ENCODE data around the gene HTR1B. TPM values are rescaled to one million over a fixed set of nuclear protein-coding genes. Genes with fewer than 3 reads are reported as not detected.

HTR1B gene
- polyA plus RNA-seq (2013, experiment 1 of 2) = 0.41 TPM
- 0.35 TPM for polyA plus RNA-seq (2013, experiment 2 of 2)

- H3K9me3 ChIP-seq (ENCODE audit: control insufficient read depth, low read length) = no peaks in the 10 kb centered on the region
- peak within 1 kb of the TSS; percentile 47 for H3K4me3 ChIP-seq (ENCODE audit: extremely low read depth, insufficient read depth, low read length, poor library complexity, severe bottlenecking)
- 0% methylated on average over 29 to 31 of the region's 31 CpGs for WGBS, 2 experiments (ENCODE audit: insufficient coverage in 2 of 2)
- H3K36me3 ChIP-seq (ENCODE audit: control insufficient read depth, insufficient read depth, low read length) = no peaks in the 10 kb centered on the region
- no peak within 1 kb of the TSS for H3K27ac ChIP-seq (ENCODE audit: low read depth, low read length, severe bottlenecking)
- H3K4me1 ChIP-seq (ENCODE audit: control insufficient read depth, insufficient read depth, low read length, poor library complexity, severe bottlenecking) = peaks cover 4% of the 10 kb centered on the region
These were observed at the start of gene HTR1B for GRCh38 chr6:77463308-77463860. Gene HTR1B, minus strand, starts transcription at chr6:77463491. Its CDS starts 88 bp downstream, at chr6:77463403.

- Histone ChIP-seq H3K4me1 (ENCODE audit: control insufficient read depth, insufficient read depth, low read length, poor library complexity, severe bottlenecking) (no peaks in the 10 kb centered on the region), H3K4me3 (ENCODE audit: extremely low read depth, insufficient read depth, low read length, poor library complexity, severe bottlenecking) (no peak overlapping the region), H3K27ac (ENCODE audit: low read depth, low read length, severe bottlenecking) (no peak overlapping the region), H3K9me3 (ENCODE audit: control insufficient read depth, low read length) (peaks cover 11% of the 10 kb centered on the region), H3K36me3 (ENCODE audit: control insufficient read depth, insufficient read depth, low read length) (no peaks in the 10 kb centered on the region)
These were observed 49.3 kb upstream of the HTR1B start for GRCh38 chr6:77512554-77512953.

- Histone ChIP-seq H3K36me3 (ENCODE audit: control insufficient read depth, insufficient read depth, low read length) (no peaks in the 10 kb centered on the region), H3K27ac (ENCODE audit: low read depth, low read length, severe bottlenecking) (no peak overlapping the region), H3K4me3 (ENCODE audit: extremely low read depth, insufficient read depth, low read length, poor library complexity, severe bottlenecking) (no peak overlapping the region), H3K9me3 (ENCODE audit: control insufficient read depth, low read length) (peaks cover 11% of the 10 kb centered on the region), H3K4me1 (ENCODE audit: control insufficient read depth, insufficient read depth, low read length, poor library complexity, severe bottlenecking) (no peaks in the 10 kb centered on the region)
- WGBS, 2 experiments (ENCODE audit: insufficient coverage in 2 of 2) = no CpG with 5 or more reads among the region's 1 CpG
These were observed 48.6 kb upstream of the HTR1B start for GRCh38 chr6:77511860-77512259.

- no peaks in the 10 kb centered on the region for H3K9me3 ChIP-seq (ENCODE audit: control insufficient read depth, low read length)
- no peak overlapping the region for H3K4me3 ChIP-seq (ENCODE audit: extremely low read depth, insufficient read depth, low read length, poor library complexity, severe bottlenecking)
- no peak overlapping the region for H3K27ac ChIP-seq (ENCODE audit: low read depth, low read length, severe bottlenecking)
- H3K4me1 ChIP-seq (ENCODE audit: control insufficient read depth, insufficient read depth, low read length, poor library complexity, severe bottlenecking) = no peaks in the 10 kb centered on the region
- no CpG with 5 or more reads among the region's 1 CpG for WGBS, 2 experiments (ENCODE audit: insufficient coverage in 2 of 2)
- no peaks in the 10 kb centered on the region for H3K36me3 ChIP-seq (ENCODE audit: control insufficient read depth, insufficient read depth, low read length)
These were observed 39.7 kb upstream of the HTR1B start for GRCh38 chr6:77502981-77503380.

- Histone ChIP-seq H3K4me1 (ENCODE audit: control insufficient read depth, insufficient read depth, low read length, poor library complexity, severe bottlenecking) (no peaks in the 10 kb centered on the region), H3K9me3 (ENCODE audit: control insufficient read depth, low read length) (no peaks in the 10 kb centered on the region), H3K36me3 (ENCODE audit: control insufficient read depth, insufficient read depth, low read length) (no peaks in the 10 kb centered on the region), H3K27ac (ENCODE audit: low read depth, low read length, severe bottlenecking) (no peak overlapping the region), H3K4me3 (ENCODE audit: extremely low read depth, insufficient read depth, low read length, poor library complexity, severe bottlenecking) (no peak overlapping the region)
- no CpG with 5 or more reads among the region's 2 CpGs for WGBS, 2 experiments (ENCODE audit: insufficient coverage in 2 of 2)
These were observed 29.2 kb upstream of the HTR1B start for GRCh38 chr6:77492530-77492929.

GRCh38 chr6:77487808-77488425, 24.6 kb upstream of the HTR1B start:
- no peak overlapping the region for H3K4me3 ChIP-seq (ENCODE audit: extremely low read depth, insufficient read depth, low read length, poor library complexity, severe bottlenecking)
- H3K36me3 ChIP-seq (ENCODE audit: control insufficient read depth, insufficient read depth, low read length) = no peaks in the 10 kb centered on the region
- H3K27ac ChIP-seq (ENCODE audit: low read depth, low read length, severe bottlenecking) = no peak overlapping the region
- H3K9me3 ChIP-seq (ENCODE audit: control insufficient read depth, low read length) = no peaks in the 10 kb centered on the region
- H3K4me1 ChIP-seq (ENCODE audit: control insufficient read depth, insufficient read depth, low read length, poor library complexity, severe bottlenecking) = no peaks in the 10 kb centered on the region
- WGBS, 2 experiments (ENCODE audit: insufficient coverage in 2 of 2) = no CpG with 5 or more reads among the region's 1 CpG

- WGBS, 2 experiments (ENCODE audit: insufficient coverage in 2 of 2) = no CpG with 5 or more reads among the region's 1 CpG
- Histone ChIP-seq H3K27ac (ENCODE audit: low read depth, low read length, severe bottlenecking) (no peak overlapping the region), H3K4me3 (ENCODE audit: extremely low read depth, insufficient read depth, low read length, poor library complexity, severe bottlenecking) (no peak overlapping the region), H3K4me1 (ENCODE audit: control insufficient read depth, insufficient read depth, low read length, poor library complexity, severe bottlenecking) (no peaks in the 10 kb centered on the region), H3K9me3 (ENCODE audit: control insufficient read depth, low read length) (no peaks in the 10 kb centered on the region), H3K36me3 (ENCODE audit: control insufficient read depth, insufficient read depth, low read length) (no peaks in the 10 kb centered on the region)
These were observed 19.7 kb upstream of the HTR1B start for GRCh38 chr6:77482981-77483380.

GRCh38 chr6:77474973-77475372, 11.7 kb upstream of the HTR1B start:
- Histone ChIP-seq H3K4me3 (ENCODE audit: extremely low read depth, insufficient read depth, low read length, poor library complexity, severe bottlenecking) (no peak overlapping the region), H3K36me3 (ENCODE audit: control insufficient read depth, insufficient read depth, low read length) (no peaks in the 10 kb centered on the region)

GRCh38 chr6:77474286-77474956, 11.1 kb upstream of the HTR1B start:
- Histone ChIP-seq H3K4me3 (ENCODE audit: extremely low read depth, insufficient read depth, low read length, poor library complexity, severe bottlenecking) (no peak overlapping the region), H3K27ac (ENCODE audit: low read depth, low read length, severe bottlenecking) (no peak overlapping the region), H3K4me1 (ENCODE audit: control insufficient read depth, insufficient read depth, low read length, poor library complexity, severe bottlenecking) (no peaks in the 10 kb centered on the region), H3K36me3 (ENCODE audit: control insufficient read depth, insufficient read depth, low read length) (no peaks in the 10 kb centered on the region), H3K9me3 (ENCODE audit: control insufficient read depth, low read length) (no peaks in the 10 kb centered on the region)
- WGBS, 2 experiments (ENCODE audit: insufficient coverage in 2 of 2) = 88 to 91% methylated on average over 4 to 5 of the region's 7 CpGs

More at GRCh38 chr6:77474973-77475372, 11.7 kb upstream of the HTR1B start:
- Histone ChIP-seq H3K27ac (ENCODE audit: low read depth, low read length, severe bottlenecking) (no peak overlapping the region), H3K4me1 (ENCODE audit: control insufficient read depth, insufficient read depth, low read length, poor library complexity, severe bottlenecking) (no peaks in the 10 kb centered on the region), H3K9me3 (ENCODE audit: control insufficient read depth, low read length) (no peaks in the 10 kb centered on the region)
- WGBS, 2 experiments (ENCODE audit: insufficient coverage in 2 of 2) = 95% methylated on average over 10 of the region's 10 CpGs

- Histone ChIP-seq H3K36me3 (ENCODE audit: control insufficient read depth, insufficient read depth, low read length) (no peaks in the 10 kb centered on the region), H3K27ac (ENCODE audit: low read depth, low read length, severe bottlenecking) (no peak overlapping the region), H3K9me3 (ENCODE audit: control insufficient read depth, low read length) (no peaks in the 10 kb centered on the region), H3K4me3 (ENCODE audit: extremely low read depth, insufficient read depth, low read length, poor library complexity, severe bottlenecking) (no peak overlapping the region), H3K4me1 (ENCODE audit: control insufficient read depth, insufficient read depth, low read length, poor library complexity, severe bottlenecking) (no peaks in the 10 kb centered on the region)
- WGBS, 2 experiments (ENCODE audit: insufficient coverage in 2 of 2) = 100% methylated on average over 1 of the region's 1 CpG; no CpG with 5 or more reads in 1 of the 2 experiments
These were observed 7.7 kb upstream of the HTR1B start for GRCh38 chr6:77470983-77471382.

GRCh38 chr6:77468939-77469338, 5.6 kb upstream of the HTR1B start:
- no peaks in the 10 kb centered on the region for H3K9me3 ChIP-seq (ENCODE audit: control insufficient read depth, low read length)
- H3K4me1 ChIP-seq (ENCODE audit: control insufficient read depth, insufficient read depth, low read length, poor library complexity, severe bottlenecking) = peaks cover 4% of the 10 kb centered on the region
- H3K36me3 ChIP-seq (ENCODE audit: control insufficient read depth, insufficient read depth, low read length) = no peaks in the 10 kb centered on the region
- H3K4me3 ChIP-seq (ENCODE audit: extremely low read depth, insufficient read depth, low read length, poor library complexity, severe bottlenecking) = no peak overlapping the region
- H3K27ac ChIP-seq (ENCODE audit: low read depth, low read length, severe bottlenecking) = no peak overlapping the region
- 90% methylated on average over 5 of the region's 6 CpGs; no CpG with 5 or more reads in 1 of the 2 experiments for WGBS, 2 experiments (ENCODE audit: insufficient coverage in 2 of 2)
